CD4-positive, alpha-beta T cell treated with Interleukin-21 for 1 hour (primary cell): Measurements from ENCODE around the gene IFT122.
"Not testable (repeated sequence)": the region's sequence is repeated elsewhere in the genome, so short reads cannot be mapped to it uniquely, and the experiment has no call there.

Experiments
- DNase-seq: peaks from one replicate; pipeline ENCODE4 v3.0.0-alpha.2; 2020

IFT122 gene

GRCh38 chr3:129498603-129499488 lies 58.8 kb downstream of the IFT122 start:
- DNase-seq = not testable (repeated sequence)

- DNase-seq = not testable (repeated sequence)
These were observed 59.7 kb downstream of the IFT122 start for GRCh38 chr3:129499604-129500333.

GRCh38 chr3:129500334-129500658 lies 60.3 kb downstream of the IFT122 start:
- no peak for DNase-seq

GRCh38 chr3:129501630-129502029 lies 61.6 kb downstream of the IFT122 start:
- no peak for DNase-seq

GRCh38 chr3:129502641-129503408 lies 62.8 kb downstream of the IFT122 start:
- DNase-seq = no peak

DNA sequence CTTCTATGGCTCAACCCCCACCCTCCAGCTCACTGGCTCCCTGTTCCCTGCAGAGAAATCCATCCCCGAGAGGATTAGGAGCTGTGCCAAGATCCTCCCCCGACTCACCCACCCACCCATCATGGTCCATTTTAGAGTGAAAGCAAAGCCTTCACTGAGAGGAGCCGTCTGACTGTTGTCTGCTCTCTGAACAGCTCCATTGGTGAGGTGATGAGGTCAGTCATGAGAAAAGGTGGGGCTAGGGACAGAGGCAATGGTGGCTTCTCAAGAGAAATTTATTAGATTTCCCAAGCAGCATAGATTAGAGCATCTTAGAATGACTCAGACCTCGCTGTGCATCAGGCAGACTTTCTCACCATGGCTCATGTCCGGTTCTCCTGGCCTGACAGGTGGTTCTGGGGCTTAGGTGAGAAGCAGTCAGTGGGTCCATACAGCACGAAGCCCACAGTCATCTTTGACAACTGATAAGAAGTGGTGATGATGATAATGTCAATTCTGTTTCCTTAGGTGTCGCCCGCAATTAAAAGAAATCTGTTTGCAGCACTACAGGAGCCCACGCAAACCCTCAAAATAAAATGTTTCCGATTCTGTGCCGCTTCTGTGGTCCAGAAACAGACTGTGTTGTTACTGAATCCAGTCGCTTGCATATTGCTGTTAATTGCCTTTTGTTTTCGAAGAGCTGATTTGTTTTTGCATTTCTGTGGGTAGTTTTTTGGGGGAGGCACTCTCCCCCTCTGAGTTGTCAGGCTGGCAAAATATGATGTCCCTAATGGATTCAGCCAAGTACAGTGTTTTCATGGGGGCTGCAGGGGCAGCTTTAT lies 63.7 kb downstream of the IFT122 start:
- DNase-seq = no peak

DNA sequence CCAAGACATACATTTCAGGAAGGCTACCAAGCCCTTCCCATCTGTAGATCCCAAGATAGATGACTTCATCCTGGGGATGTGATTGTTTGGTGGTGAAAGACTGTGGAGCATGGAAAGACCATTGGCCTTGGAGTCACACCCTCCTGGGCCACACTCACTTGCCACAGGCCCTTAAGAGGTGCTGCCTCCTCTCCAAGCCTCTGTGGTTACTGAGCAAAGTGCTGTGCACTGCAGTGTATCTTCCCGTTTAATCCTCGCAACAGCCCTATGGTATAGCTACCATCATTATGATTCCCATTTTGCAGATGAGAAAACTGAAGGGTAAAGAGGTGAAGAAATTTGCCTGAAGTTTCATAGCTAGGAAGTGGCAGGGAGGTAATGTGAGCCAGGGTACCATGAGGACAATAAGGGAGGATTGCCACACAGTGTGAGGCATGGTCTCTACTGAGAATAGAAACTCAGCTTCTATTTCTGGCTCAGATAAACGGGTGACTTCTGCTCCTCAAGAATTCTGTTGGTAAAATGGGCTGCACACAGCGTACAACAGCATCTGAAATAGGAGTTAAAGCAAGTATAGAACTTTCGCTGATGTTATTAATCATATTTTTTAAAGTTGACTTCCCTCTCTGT lies 64.6 kb downstream of the IFT122 start:
- DNase-seq = no peak

DNA sequence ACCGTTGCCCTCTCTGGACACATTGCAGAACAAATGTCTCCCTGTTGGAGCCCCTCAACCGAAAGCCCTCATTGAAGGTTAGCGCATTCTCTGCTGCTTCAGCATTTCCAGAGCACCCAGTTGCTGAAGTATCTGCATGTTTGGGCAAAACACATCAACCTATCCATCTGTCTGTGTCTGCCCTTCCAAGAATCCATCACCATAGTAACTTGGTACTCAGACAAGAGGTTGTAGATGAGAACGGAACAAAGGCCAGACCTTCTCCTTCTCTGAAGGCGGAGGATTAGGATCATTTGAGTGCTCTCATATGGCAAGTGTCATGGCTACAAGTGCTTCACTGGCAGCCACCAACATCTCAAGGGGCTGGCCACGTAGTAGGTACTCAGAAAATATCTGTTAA lies 65.3 kb downstream of the IFT122 start:
- DNase-seq = no peak

DNA sequence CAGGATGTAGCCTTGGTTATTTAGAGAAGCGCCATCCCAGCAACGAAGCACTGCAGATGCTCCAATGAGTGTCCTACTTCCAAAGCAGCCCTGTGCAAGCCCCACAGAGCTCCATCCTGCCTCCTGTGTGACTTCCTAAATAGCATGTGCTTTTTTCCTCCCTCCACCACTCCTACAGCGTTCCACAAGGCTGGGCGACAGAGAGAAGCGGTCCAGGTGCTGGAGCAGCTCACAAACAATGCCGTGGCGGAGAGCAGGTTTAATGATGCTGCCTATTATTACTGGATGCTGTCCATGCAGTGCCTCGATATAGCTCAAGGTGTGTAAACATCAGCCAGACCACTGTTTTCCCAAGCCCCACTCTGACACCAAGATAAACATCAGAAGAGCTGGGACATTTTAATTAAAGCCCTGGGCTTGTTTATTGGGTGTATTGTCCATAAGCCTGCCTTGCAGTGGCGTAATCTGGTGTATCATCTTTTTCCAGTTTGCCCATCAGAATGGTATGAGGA lies 66.3 kb downstream of the IFT122 start:
- no peak for DNase-seq

DNA sequence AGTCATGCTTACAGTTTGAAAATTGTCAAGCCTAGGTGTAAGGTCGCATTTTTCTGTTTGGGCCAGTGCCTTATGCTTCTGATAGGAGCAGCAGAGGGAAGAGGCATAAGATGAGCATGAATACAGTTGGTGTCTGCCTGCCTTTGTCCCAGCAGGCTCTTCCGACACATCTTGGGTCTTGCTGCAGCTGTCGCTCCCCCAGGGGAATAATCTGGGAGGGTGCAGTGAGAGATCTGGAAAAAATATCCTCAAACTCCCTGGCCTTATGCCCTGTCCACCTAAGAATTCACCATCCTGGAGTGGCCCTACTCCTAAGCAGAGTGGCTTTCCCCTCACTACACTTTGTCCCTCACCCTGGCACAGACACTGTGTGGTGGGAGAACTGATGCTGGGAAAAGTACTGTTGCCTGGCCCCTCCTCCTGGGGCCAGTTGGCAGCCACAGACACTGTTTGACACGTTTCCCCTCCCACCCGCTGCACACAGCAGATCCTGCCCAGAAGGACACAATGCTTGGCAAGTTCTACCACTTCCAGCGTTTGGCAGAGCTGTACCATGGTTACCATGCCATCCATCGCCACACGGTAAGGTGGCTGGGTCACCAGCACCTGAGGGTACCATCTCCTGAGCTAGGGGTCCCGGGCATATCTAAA lies 67.3 kb downstream of the IFT122 start:
- no peak for DNase-seq

GRCh38 chr3:129512595-129512994 lies 72.6 kb downstream of the IFT122 start:
- no peak for DNase-seq

DNA sequence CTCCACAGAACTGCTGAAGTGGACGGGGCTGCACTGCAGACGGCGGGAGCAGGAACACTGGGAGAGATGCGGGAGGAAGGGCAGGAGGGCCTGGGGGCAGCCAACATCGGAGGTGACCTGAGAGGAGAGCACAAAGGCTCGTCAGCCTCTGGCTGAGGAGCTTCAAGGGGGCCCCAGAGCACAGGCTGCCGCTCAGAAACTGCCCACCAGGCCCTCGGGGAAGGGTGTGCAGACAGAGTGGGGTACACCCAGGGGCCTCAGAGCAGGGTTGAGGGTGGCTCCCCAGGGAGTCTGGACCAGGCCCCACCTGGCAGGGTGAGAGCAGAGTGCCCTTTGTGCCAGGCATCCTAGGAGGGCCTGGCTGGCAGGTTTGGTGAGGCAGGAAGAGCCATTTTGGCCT lies 73.7 kb downstream of the IFT122 start:
- DNase-seq = no peak

- no peak for DNase-seq
These were observed 74.1 kb downstream of the IFT122 start for GRCh38 chr3:129514110-129514509.

GRCh38 chr3:129514563-129514962 lies 74.5 kb downstream of the IFT122 start:
- DNase-seq = no peak

DNA sequence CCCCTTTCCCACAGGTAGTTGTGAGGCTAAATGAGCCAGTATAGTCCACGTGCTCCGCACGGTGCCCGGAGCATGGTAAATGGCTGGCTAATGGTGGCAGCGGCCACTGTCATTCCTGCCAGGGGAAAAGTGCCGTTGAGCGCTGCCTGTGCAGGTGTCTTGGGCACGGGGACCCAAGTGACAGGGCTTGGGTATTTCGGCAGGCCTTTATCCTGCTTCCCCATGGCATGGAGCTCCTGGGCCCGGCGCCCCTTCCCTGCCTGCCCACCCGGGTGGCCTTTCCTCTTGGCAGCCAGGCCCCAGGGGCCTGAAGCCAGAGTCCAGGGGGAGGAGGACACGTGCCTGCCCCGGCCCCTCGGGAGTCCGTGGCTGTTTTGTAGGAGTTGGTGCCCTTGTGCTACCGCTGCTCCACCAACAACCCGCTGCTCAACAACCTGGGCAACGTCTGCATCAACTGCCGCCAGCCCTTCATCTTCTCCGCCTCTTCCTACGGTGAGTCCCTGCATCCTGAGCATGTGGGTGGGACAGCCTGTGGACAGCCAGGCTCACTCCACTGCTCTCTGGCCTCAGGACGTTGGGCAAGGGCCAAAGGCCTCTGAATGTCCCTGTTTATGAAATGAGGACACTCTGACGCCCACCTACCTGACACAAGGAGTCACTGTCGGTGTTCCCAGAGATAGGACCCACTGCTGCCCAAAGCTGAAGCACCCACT lies 75.2 kb downstream of the IFT122 start:
- DNase-seq = not testable (repeated sequence)

DNA sequence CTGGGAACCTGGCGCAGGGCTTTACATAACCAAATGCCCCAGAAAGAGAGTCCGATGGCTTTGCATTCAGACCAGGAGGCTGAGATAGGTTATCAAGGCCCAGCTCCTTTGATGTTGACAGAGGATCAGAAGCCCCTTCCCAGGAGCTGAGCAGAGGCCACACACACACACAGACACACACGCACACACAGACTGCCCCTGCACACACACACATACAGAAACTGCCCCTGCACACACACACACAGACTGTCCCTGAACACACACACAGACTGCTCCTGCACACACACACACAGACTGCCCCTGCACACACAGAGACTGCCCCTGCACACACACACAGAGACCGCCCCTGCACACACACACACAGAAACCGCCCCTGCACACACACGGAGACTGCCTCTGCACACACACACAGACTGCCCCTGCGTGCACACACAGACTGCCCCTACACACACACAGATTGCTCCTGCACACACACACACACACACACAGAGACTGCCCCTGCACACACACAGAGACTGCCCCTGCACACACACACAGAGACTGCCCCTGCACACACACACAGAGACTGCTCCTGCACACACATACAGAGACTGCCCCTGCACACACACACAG lies 75.9 kb downstream of the IFT122 start:
- not testable (repeated sequence) for DNase-seq

- no peak for DNase-seq
These were observed 77.5 kb downstream of the IFT122 start for GRCh38 chr3:129517516-129517915.

GRCh38 chr3:129518038-129518561 lies 78.1 kb downstream of the IFT122 start:
- DNase-seq = no peak

DNA sequence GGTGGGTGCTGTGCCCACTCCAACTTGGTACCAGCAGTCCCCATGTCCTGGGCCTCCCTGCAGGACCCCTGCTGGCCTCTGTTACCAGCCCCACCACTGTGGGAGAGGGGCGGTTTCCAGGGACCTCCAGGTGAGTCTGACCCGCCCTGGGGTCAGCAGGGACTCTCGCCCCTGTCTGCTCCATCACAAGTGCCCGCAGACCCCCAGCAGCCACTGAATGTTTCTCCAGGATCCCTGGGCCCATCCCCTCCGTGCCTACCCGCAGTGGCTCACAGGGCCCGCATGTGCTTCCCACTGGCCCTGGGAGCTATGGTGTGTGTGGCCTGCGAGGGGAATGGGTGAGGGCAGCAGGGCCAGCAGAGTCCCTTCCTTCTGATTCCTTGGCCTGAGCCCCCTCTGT lies 78.6 kb downstream of the IFT122 start:
- no peak for DNase-seq

GRCh38 chr3:129519449-129519848 lies 79.4 kb downstream of the IFT122 start:
- DNase-seq = no peak
